ENCODE data around the gene SEPTIN7. TPM values are rescaled to one million over a fixed set of nuclear protein-coding genes. Genes with fewer than 3 reads are reported as not detected.

Gene SEPTIN7
- total and polyA plus RNA-seq, 2 of the 13 experiments (the other 11 are each of a cell fraction or from before 2014, with no cell fraction given): 103 to 129 TPM

DNA sequence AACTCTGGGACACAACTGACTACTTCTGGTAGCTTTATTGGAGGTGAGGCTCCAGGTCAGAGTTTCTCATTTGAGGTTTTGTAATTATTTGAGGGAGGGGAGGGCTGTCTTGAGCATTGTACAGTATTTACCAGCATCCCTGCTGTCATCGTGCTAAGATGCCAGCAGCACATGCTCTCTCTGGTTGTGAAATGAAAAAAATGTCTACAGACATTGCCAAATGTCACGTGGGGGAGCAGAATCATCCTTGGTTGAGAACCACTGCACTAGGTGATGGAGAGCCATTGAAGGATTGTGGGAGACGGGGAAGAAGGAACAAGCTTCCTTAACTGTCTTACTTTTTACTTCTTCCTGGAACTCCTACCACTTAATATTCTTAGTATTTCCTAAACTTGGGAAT, 5.0 kb downstream of the SEPTIN7 start:
- H4K20me1 ChIP-seq (ENCODE audit: insufficient read depth, low read length): peaks cover 44% of the 10 kb centered on the region
- H3K27me3 ChIP-seq (ENCODE audit: control insufficient read depth in 1 of 2, insufficient read depth in 2 of 2, low read length in 2 of 2): no peaks in the 10 kb centered on the region
- intact Hi-C loops (cut with micrococcal nuclease; ENCODE audit: unreplicated experiment): no loop called here
- H3K4me2 ChIP-seq (ENCODE audit: low read depth, low read length): no peak overlapping the region
- H3K9me3 ChIP-seq (ENCODE audit: low read length): no peaks in the 10 kb centered on the region
- WGBS (ENCODE audit: low lambda C conversion rate): 87% methylated on average over 3 of the region's 3 CpGs
- TF ChIP-seq NCOA2 (CRISPR knock-in tag; IDR thresholded peaks at IDR 0.05) (no peak), SMAD9 (CRISPR knock-in tag; IDR thresholded peaks at IDR 0.05) (no peak), ZFP90 (CRISPR knock-in tag; IDR thresholded peaks at IDR 0.05; ENCODE audit: borderline replicate concordance) (no peak), ZNF746 (CRISPR knock-in tag; IDR thresholded peaks at IDR 0.05) (no peak), RFX3 (CRISPR knock-in tag; IDR thresholded peaks at IDR 0.05) (no peak), KAT2B (IDR thresholded peaks at IDR 0.05; ENCODE audit: borderline replicate concordance, low read depth, low read length) (no peak), ATF7 (IDR thresholded peaks at IDR 0.05) (no peak), ATF7 (CRISPR knock-in tag; IDR thresholded peaks at IDR 0.05) (no peak), MEIS1 (CRISPR knock-in tag; IDR thresholded peaks at IDR 0.05; ENCODE audit: borderline replicate concordance) (no peak), RXRA (CRISPR knock-in tag; IDR thresholded peaks at IDR 0.05) (no peak), ZNF775 (CRISPR knock-in tag; IDR thresholded peaks at IDR 0.05; ENCODE audit: borderline replicate concordance) (no peak)
- TF ChIP-seq, protein P1, sequence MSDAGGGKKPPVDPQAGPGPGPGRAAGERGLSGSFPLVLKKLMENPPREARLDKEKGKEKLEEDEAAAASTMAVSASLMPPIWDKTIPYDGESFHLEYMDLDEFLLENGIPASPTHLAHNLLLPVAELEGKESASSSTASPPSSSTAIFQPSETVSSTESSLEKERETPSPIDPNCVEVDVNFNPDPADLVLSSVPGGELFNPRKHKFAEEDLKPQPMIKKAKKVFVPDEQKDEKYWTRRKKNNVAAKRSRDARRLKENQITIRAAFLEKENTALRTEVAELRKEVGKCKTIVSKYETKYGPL (CRISPR knock-in tag; IDR thresholded peaks at IDR 0.05): no peak
- TF ChIP-seq, protein P2, sequence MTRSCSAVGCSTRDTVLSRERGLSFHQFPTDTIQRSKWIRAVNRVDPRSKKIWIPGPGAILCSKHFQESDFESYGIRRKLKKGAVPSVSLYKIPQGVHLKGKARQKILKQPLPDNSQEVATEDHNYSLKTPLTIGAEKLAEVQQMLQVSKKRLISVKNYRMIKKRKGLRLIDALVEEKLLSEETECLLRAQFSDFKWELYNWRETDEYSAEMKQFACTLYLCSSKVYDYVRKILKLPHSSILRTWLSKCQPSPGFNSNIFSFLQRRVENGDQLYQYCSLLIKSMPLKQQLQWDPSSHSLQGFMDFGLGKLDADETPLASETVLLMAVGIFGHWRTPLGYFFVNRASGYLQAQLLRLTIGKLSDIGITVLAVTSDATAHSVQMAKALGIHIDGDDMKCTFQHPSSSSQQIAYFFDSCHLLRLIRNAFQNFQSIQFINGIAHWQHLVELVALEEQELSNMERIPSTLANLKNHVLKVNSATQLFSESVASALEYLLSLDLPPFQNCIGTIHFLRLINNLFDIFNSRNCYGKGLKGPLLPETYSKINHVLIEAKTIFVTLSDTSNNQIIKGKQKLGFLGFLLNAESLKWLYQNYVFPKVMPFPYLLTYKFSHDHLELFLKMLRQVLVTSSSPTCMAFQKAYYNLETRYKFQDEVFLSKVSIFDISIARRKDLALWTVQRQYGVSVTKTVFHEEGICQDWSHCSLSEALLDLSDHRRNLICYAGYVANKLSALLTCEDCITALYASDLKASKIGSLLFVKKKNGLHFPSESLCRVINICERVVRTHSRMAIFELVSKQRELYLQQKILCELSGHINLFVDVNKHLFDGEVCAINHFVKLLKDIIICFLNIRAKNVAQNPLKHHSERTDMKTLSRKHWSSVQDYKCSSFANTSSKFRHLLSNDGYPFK (CRISPR knock-in tag; IDR thresholded peaks at IDR 0.05; ENCODE audit: borderline replicate concordance): no peak
- DNase-seq (ENCODE audit: low spot score) (no peak), FAIRE-seq (no peak), ATAC-seq (no peak)
- H3K4me3 ChIP-seq (replicated peaks in 1 of 3; ENCODE audit: insufficient read depth in 1 of 3, low read depth in 2 of 3, low read length in 3 of 3): no peak overlapping the region
- in situ Hi-C loops (cut with HindIII; ENCODE audit: extremely low pct_ligation_motif_present, low pct_unique_long_range_greater_than_20kb): no loop called here
- peaks cover 52% of the 10 kb centered on the region for H3K4me1 ChIP-seq (ENCODE audit: insufficient read depth, low read length)
- no peak overlapping the region for H3K27ac ChIP-seq (ENCODE audit: extremely low read length, insufficient read depth, low read length)
- ChIA-PET POLR2A (no interaction called here), CTCF (ENCODE audit: low intra/inter-chr PET ratio, low total read pairs) (no interaction called here)
- no peaks in the 10 kb centered on the region for H3K36me3 ChIP-seq (replicated peaks in 1 of 2; ENCODE audit: control insufficient read depth in 1 of 2, insufficient read depth in 2 of 2, low read length in 2 of 2)
- no peak overlapping the region for H2AFZ ChIP-seq (ENCODE audit: low read length)
- peaks cover 85% of the 10 kb centered on the region for H3K79me2 ChIP-seq (ENCODE audit: insufficient read depth, low read length)
- no peak overlapping the region for H3K9ac ChIP-seq (ENCODE audit: insufficient read depth, low read depth, low read length)
- BruUV-seq (replicated peaks): no TSS peak

Data from HepG2 (cell line).